LNCAP (cell line): ENCODE measurements around the gene B4GALT6.

ENCODE experiments used
- CTCF ChIP-seq: fragments of 450-650 bp; IDR thresholded peaks from 2 replicates; pipeline ENCODE4 v1.5.1; 2017; ENCODE audit warnings: mild to moderate bottlenecking

Gene B4GALT6

GRCh38 chr18:31656754-31657153 lies 27.6 kb downstream of the B4GALT6 start:
- no peak for TF ChIP-seq CTCF

- no peak for TF ChIP-seq CTCF
These were observed 29.0 kb downstream of the B4GALT6 start for GRCh38 chr18:31655354-31655753.

GRCh38 chr18:31652877-31653276 lies 31.5 kb downstream of the B4GALT6 start:
- no peak for TF ChIP-seq CTCF

GRCh38 chr18:31652357-31652756 lies 32.0 kb downstream of the B4GALT6 start:
- TF ChIP-seq CTCF: no peak

- no peak for TF ChIP-seq CTCF
These were observed 33.0 kb downstream of the B4GALT6 start for GRCh38 chr18:31651369-31651768.

GRCh38 chr18:31649978-31650719 lies 34.2 kb downstream of the B4GALT6 start:
- TF ChIP-seq CTCF: no peak

GRCh38 chr18:31649449-31649848 lies 34.9 kb downstream of the B4GALT6 start:
- no peak for TF ChIP-seq CTCF

- no peak for TF ChIP-seq CTCF
These were observed 35.4 kb downstream of the B4GALT6 start for GRCh38 chr18:31648966-31649429.
